Fibroblast of skin of left biceps (primary cell): Measurements from ENCODE around the gene SLC1A2.
A peak's percentile ranks its signal among the peaks of the same experiment; 100 is the strongest.

Experiments
- DNase-seq, 2 experiments: peaks; one replicate each; pipeline ENCODE4 v3.0.0-alpha.2; 2013; ENCODE audit warnings: low read depth in 2 of 2

SLC1A2 gene

DNA sequence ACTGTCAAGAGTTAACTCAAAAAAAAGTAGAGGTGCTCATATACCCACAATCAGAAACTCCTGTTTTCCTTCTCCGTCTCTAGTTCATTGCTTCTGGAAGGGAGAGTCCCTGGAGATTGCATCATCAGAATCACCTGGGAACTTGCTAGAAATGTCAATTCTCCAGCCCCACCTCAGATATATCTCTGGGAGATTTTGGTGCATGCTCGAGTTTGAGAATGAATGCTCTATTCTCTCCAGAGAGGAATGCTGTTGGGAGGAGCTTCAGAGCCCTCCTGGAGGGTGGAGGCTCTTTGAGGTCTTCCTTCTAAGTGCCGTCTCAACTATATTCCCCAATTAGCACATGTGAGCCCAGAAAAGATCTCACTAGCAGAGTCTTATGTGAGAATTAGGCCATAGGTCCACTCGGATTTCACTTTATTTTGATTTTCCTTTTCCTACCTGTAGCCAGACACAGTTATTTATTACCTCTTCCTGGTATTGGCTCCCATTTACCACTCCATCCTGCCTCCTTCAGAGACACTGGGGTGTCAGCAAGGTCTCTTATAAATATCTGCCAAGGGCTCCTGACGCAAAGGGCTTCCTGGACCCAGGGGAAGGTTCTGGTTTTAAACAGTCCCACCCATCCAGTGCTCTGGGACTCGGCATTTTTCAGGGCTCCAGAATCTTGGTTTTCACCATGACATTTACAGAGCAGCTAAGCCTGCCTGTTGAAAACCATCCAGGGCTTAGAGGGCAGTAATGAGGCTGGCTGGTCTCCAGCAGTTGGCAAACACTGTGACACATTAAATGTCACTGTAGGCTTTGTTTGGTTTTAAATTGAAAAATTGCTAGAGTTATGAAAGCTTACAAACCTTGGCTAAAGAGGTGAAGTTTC is 144.2 kb downstream of the SLC1A2 start:
- DNase-seq, result no peak

DNA sequence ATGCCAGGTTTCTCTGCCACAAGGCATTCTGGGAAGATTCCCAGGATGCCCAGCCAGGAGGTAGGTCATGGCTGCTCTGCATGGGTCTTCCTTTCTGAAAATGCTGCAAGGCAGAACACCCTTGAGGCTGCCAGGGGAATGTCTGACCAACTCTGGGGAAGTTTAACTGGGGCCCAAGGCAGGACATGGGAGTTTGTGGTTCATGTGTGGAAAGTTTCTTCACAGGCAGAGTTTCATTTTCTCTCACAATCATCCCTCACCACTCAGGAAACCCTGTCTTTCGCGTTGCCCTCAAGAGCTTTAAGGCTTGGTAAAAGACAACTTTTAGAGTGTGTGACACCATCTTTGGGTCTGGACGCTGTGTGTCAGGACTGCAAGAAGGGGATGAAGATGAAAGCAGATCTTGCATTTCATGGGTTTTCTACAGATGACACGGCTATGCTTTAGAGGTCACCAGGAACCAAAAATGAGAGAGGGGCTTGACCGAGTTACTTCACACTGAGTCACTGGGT is 146.9 kb downstream of the SLC1A2 start:
- no peak for DNase-seq

DNA sequence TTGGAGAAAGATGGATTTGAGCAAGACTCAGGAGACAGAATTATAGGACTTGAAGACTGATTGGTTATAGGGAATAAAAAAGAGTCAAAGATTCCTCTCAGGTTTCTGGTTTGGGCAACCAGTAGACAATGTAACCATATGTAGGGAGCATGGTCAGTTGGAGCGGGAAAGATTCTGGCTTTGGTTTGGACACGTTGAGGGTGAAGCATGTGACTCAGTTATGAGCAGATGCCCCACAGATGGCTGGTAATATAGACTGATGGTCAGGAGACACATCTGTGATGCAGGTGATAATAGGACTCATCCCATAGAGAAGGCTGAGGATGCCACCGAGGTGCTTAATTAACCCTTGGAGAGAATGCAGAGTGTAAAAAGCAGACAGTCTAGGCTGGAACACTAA is 148.3 kb downstream of the SLC1A2 start:
- DNase-seq, result no peak

DNA sequence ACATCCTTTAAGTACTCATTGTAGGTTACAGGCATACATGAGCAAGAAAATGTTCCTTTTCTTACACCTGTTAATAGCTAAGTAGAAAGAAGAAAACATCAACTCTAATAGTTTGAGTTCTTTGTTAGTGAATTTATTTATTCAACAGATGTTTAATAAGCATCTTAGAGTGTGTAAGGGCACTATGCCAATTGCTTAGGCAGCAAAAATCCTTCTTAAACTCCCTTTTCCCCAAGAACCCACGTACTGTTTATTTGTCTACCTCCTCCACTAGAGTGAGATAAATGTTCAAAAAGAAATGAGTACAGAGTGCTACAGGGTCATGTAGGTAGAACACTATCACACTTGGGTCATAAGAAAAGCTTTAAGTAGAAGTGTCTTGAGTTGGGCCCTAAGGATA is 149.0 kb downstream of the SLC1A2 start:
- DNase-seq, result no peak

DNA sequence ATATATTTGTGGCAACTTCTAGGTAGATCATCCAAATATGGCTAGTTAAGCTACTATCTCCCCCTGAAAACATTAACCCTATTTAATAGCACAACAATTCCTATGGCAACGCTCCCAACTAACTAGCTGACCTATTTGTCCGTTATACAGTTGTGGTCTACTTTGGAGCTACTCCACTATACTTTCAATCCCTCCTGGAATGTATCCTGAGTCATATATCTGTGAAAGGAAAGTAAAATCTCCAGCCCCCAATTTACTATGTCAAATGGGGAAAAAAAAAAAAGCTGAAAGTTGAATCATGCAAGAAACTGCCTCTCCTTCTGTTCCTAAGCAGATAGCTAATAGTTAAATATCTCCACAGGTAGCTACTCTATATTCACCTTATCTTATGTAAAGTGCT is 151.9 kb downstream of the SLC1A2 start:
- DNase-seq, result peak; percentile 78 to 84

DNA sequence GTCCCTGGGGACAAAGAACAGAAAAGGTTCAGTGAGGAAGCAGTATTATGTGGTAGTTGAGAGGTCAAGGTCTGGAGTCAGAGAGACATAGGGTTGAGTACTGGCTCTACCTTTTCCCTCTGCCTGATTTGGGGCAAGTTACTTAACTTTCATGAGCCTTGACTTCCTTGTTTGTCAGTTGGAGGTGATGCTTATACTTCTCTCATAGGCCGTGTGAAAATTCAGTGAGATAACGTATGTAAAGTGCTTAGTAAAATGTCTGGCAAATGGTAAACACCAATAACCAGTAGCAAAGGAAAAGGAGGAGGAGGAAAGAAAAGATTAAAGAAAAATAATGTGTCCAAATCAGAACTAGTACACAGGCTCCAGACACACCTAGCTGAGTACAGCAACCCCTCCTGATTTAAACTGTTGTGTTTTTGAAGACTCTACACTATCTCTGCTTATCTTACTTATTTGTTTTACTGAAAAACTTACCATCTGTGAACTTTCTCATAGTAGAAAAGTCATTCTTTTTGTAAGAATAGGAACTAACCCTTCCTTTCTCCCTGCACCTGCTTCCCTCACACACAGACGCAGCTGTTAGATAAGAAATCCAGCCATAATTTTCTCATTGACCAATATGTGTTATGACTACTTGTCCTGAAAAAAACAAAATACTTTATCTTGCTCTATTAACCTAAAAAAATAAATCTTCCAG is 153.5 kb downstream of the SLC1A2 start:
- DNase-seq, result no peak

DNA sequence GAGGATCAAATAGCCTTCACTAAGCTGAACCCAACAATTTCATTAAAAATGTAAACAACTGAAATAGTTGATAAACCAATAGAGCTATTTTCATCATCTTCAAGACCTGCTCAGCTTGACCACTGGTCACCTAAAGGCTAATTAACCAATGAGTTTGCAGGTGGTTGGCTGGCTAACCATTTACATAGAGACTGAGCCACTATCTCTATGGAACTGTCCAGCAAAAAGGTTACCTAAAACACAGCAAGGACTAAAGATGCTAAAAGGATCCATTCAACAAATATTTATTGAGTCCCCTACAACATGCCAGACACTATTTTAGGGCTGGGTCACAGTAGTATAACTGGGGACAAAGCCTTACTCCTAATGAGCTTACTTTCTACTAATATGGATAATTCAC is 156.6 kb downstream of the SLC1A2 start:
- DNase-seq, result no peak

DNA sequence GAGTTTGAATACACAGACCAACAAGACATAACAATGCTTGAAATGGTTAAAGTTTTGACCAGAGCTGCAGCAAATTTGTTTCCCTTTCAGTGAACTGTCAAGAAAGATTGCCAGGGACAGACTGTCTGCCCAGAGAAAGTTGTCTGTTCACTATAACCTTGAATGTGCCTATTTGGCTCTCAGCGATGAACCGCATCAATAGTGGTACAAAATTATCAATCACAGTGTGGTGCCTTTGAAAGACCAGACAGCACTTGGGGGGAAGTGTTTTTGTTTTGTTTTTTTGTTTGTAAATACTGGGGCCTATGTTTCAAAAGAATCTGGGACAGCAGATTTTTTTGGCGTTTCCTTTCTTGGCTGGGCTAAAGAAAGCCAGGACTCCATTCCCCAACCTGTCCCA is 157.3 kb downstream of the SLC1A2 start:
- no peak for DNase-seq

DNA sequence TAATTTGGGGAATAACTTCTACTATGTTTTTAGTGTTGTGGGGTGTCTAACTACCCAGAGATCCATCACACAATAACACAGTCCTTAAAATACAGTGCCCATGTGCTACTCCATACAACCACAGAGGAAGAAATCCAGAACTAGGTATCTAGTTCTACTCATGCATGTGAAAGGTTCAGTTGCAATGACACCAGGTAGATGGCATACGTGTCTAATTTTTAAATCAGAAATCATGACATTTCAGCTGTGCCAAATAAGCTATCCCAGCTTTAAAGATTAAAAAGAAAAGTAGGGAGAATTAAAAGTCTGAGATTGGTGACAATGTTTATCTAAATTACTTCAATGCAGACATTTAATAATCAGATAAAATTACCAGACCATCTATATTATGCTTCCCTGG is 158.2 kb downstream of the SLC1A2 start:
- no peak for DNase-seq

DNA sequence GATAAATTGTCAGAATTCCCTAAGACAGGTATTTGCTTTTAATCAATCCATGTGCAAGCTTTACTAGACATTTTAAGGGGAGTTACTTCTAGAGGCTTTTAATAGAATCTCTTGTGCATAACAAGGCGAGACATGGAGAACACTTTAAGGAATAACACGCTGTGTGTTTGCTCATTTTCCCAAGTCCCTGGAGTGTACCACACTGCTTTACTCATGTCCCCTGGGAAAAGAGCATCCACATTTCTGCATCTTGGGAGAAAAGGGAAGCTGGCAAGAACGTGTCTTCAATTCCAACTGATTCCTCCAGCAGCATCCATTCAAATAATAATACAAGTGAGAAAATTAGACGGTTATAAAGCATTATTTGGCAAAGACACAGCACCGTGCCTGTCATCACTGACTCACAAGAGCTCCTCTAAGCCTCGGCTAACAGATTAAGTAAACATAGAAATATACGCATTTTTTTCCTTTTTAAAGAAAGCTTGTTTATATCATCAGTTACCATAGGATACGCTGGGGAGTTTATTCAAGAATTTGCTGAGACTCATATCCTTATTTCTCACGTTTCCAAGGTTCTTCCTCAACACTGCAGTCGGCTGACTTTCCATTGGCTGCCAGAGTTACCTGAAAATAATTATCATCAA is 158.9 kb downstream of the SLC1A2 start:
- DNase-seq, result peak in 1 of 2 experiments; percentile 61

DNA sequence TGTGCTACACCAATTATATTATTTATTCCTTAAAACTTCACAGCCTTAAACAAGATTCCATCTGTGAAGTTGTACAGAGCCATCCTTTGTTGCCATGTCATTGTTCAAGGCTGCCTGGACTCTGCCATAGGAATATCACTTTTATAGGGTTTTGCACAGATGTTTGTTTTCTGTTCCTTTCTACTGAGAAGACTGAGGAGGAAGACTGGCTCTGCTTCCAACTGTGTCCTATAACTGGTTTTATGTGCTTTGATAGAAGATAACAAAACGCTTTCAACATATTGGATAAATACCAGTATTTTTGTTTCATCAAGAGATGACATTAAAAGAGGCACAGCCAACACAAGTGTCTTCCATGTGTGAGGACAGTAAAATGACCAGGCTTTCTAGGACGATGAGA is 159.8 kb downstream of the SLC1A2 start:
- no peak for DNase-seq

DNA sequence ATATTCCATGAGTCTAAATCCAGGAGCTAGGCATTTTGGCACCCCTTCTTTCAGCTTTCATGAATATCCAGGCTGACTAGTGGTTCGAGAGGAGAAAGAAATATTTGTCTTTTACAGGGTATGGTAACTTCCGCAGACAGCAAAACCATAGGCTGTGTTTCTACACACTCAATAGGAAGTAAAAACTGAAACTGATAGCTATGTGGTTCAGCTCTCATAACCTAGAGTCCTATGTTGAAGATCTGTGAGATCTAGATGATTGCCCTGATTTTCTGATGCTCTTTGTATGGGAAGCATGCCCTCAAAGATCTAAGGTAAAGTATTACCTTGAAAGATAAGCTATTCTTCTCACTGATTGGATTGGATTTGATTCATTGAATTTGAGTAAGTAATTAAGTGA is 162.1 kb downstream of the SLC1A2 start:
- no peak for DNase-seq

DNA sequence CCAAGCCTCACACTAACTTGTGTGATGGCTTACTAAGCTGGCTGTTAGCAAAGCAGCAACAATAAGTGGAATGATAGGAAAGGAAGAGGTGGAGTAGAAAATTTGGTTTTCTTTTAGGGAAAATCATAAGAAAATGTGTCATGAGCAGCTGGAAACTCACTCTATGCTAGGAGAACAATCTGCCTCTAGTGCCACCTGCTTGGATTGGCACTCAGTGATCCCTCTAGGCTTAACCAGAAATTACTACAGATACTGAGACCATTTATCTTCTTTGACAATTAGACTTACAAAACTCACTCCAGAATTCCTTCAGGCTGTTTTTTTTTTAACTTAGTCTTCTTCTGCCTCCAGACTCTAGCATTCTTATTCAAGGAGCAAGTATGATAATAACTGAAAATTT is 163.1 kb downstream of the SLC1A2 start:
- DNase-seq, result no peak

DNA sequence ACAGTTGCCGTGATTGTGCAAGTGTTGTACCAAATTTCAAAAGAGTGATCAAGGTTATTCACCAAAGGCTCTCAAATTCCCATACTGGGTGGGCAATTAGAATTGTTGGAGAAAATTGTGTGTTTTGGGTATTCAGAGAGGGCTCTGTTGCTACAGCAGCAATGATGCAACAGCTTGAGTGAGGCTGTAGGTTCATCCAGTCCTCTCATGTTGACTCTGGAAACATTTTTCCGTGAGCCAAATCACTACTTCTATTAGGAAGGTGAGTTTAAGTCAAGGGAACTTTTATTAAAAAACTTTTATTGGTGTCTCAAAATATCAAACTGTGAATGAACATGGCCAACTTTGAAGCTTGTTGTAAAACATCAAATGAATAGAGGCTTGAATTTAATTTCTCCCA is 163.8 kb downstream of the SLC1A2 start:
- DNase-seq, result no peak

DNA sequence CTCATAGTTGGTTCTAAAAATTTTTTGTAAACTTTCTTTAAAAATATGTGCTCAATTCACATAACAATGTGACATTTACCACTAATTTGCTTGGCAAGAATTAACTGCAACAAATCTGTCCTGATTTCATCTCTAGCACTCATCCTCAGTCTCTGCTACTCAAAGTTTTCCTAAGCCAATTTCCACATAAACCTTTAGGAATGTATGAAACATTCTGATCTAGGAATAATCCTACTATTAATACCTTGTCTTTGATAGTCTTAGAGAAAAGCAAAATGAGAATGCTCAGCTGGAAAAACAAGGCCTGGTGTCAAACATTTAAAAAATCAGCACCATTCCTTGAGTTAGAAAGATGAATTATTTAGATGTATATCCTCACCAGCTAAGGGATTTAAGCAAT is 166.1 kb downstream of the SLC1A2 start:
- peak; percentile 79 to 80 for DNase-seq

DNA sequence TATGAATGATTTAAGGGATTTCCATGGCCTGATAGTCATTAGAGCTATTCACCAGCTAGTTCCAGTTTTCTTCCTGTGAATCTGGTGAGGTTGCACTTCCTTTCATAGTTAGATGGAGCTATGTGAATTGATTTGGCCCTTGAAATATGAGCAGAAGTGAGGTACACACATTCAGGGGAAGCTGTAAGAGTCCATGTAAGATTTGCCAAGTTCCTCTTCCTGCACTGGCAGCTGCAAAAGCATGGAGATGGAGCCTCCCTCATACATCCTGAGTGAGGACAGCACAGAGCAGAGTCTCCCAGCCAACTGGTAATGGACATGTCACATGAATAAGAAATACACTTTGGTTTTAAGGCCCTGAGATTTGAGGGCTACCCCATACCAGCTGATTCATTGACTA is 168.7 kb downstream of the SLC1A2 start:
- DNase-seq, result no peak

DNA sequence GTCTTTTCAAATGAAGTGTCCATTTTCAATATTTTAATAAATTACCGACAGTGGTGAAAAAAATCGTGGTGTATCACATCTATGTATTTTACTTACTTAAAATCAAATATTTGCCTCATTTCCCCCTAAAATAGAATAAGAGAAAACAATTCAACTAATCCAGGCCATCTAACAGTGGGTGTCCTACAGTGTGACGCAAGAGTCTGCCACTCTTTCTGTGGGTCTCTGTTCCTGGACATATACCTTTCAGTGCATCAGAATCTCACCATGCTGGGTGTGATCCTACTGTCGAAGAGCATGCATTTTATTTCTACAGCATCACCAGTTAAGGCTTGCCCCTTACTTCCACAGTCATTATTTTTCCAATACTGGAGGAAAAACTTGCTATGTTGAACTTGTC is 169.2 kb downstream of the SLC1A2 start:
- no peak for DNase-seq

DNA sequence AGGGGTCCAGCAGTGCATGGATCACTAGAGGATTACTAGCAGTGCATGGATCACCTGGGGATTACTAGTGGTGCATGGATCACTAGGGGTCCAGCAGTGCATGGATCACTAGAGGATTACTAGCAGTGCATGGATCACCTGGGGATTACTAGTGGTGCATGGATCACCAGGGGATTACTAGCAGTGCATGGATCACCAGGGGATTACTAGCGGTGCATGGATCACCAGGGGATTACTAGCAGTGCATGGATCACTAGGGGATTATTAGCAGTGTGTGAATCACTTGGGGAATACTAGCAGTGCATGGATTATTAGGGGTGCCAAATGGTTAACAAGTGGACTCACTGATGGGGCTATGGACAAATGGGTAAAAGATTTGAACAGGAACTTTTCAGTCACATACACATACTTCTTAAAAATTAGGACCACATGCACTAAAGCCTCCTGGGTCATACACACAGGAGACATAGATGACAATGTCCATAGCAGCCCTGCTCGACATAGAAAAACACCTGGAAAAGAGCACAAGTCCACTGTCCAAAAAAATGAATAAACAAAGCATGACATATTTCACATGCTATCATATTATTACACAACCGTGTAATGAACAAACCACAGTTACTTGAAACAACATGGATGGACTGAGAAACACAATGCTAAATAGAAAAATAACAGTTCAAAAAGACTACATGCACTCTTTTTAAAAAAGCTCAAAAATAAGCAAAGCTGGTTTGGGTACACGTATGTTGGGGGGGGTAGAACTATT is 170.6 kb downstream of the SLC1A2 start:
- DNase-seq, result no peak

DNA sequence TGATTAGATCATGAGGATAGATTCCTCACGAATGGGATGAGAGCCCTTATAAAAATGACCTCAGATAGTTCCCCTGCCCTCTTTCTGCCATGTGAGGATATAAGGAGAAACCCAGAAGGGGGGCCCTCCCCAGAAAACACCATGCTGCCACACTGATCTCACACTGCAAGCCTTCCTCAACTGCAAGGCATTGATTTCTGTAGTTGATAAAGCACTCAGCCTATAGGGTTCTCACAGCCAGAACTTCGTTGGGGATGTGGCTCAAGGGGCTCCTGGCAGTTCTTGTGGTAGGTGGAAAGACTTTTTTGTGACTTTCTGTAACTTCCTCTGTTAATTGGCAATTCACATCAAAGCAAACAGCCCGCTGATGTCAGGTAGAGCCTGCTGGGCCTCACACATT is 171.5 kb downstream of the SLC1A2 start:
- no peak for DNase-seq

DNA sequence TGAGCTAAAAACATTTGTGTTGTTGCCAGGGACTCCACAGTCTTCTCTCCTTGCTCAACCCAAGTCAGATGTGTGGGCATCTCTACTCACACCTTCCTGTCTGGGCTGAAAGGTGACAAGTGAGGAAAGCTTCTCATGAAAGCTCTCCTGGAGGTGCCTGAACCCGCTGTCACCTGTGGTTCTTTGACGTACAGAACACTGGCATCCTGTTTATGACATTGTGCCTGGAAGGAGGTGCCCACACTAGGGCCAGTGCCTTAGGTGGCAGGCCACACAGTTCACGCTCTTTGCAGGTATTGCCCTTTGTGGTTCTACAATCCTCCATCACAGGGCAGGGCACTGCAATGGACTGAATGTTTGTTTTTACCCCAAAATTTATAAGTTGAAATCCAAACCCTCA is 171.9 kb downstream of the SLC1A2 start:
- no peak for DNase-seq

DNA sequence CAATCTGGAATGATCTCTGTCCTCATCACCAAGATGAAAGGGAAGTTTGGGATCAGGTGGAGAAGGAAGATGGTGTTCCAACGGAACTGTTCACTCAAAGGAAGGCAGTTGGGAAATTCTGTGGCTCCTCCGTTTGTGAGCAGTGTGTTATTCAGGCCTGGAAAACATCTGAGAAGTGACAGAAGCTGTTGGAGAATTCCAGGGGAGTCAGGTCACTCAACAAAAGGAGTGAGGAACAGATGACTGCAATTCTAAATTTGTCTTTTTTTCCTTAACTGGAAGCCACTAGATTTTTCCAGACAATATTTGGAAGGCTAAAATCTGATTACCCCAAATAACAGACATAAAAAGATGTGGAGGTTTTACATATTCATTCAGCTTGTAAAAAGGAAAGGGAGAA is 172.6 kb downstream of the SLC1A2 start:
- DNase-seq, result no peak

DNA sequence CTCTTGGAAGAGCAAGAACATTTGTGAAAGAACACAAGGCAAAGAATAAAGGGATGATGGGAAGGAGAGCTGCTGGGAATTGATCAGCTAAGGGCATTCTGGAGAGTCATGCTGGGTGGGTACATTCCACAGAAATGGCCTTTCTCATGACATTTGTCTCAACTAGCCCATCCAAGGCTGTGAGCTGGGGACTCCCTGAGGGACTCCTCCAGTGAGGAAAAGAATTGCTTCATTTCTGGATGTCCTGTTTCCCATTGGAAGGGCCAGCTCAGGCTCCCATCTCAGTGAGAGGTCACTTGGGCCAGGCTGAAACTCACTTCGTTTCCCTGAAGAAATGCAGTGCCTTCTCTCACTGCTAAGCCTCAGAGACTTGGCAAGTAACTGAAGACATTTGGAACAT is 173.6 kb downstream of the SLC1A2 start:
- no peak for DNase-seq
